A673 (cell line): Measurements from ENCODE around the gene CYB5RL. TPM values are rescaled to one million over a fixed set of nuclear protein-coding genes. Genes with fewer than 3 reads are reported as not detected.

Experiments used
- BruUV-seq: library from RNA; stranded (reverse); fragments of 400-500 nt; replicated peaks from 2 replicates; lab custom pipeline; 2021; lab: Mats Ljungman, UMichigan
- CTCF ChIA-PET: fragments of 300-600 bp; sonication (Branson Sonifier 250); formaldehyde crosslinking; loops from one replicate; lab custom pipeline; 2022; ENCODE audit warnings: antibody characterized with exemption; lab: Charles Lee
- POLR2A ChIA-PET: fragments of 300-600 bp; sonication (Branson Sonifier 250); formaldehyde crosslinking; loops from one replicate; lab custom pipeline; 2022; ENCODE audit warnings: antibody characterized with exemption; ENCODE audit not compliant: low non-redundant PET; lab: Charles Lee
- DNase-seq: peaks from one replicate; pipeline ENCODE4 v3.0.0-alpha.2; 2015; ENCODE audit warnings: low spot score
- H3K27ac ChIP-seq: fragments of 200-600 bp; sonication (generic); 2 replicates; pipeline ENCODE4 v1.5.1; 2016; ENCODE audit warnings: mixed run types, low read depth, mild to moderate bottlenecking, mixed read lengths, antibody characterized with exemption, low read length; ENCODE audit not compliant: poor library complexity, severe bottlenecking
- H3K27me3 ChIP-seq: fragments of 200-600 bp; sonication (generic); replicated peaks from 2 replicates; pipeline ENCODE4 v1.6.1; 2017; ENCODE audit warnings: mixed run types, low read depth, mild to moderate bottlenecking, mixed read lengths, antibody characterized with exemption, low read length; ENCODE audit not compliant: insufficient read depth, poor library complexity
- H3K36me3 ChIP-seq: fragments of 200-600 bp; sonication (generic); 2 replicates; pipeline ENCODE4 v1.6.1; 2016; ENCODE audit warnings: mixed run types, mild to moderate bottlenecking, mixed read lengths, antibody characterized with exemption, low read length; ENCODE audit not compliant: insufficient read depth, poor library complexity, severe bottlenecking
- H3K4me1 ChIP-seq: fragments of 200-600 bp; sonication (generic); 2 replicates; pipeline ENCODE4 v1.6.1; 2017; ENCODE audit warnings: mixed run types, mild to moderate bottlenecking, mixed read lengths, antibody characterized with exemption, low read length; ENCODE audit not compliant: insufficient read depth, poor library complexity, severe bottlenecking
- H3K4me3 ChIP-seq: fragments of 200-600 bp; sonication (generic); 2 replicates; pipeline ENCODE4 v1.5.1; 2016; ENCODE audit warnings: low read depth, mixed run types, mild to moderate bottlenecking, mixed read lengths, low read length; ENCODE audit not compliant: poor library complexity, severe bottlenecking
- H3K9me3 ChIP-seq: fragments of 200-600 bp; sonication (generic); 2 replicates; pipeline ENCODE4 v1.6.1; 2016; ENCODE audit warnings: mixed run types, low read depth, mild to moderate bottlenecking, mixed read lengths, antibody characterized with exemption, low read length; ENCODE audit not compliant: poor library complexity, severe bottlenecking
- CTCF ChIP-seq: fragments of 300-800, 200-600 bp; sonication (generic); conservative IDR thresholded peaks from 2 replicates; pipeline ENCODE4 v1.5.1; 2017; ENCODE audit warnings: low read depth, mild to moderate bottlenecking, antibody characterized with exemption, low read length, moderate library complexity, mixed read lengths
- EZH2 ChIP-seq: fragments of 200-600 bp; sonication (generic); IDR thresholded peaks from 2 replicates; pipeline ENCODE4 v1.6.1; 2017; ENCODE audit warnings: borderline replicate concordance, low read depth, mild to moderate bottlenecking, mixed read lengths, antibody characterized with exemption, low read length; ENCODE audit not compliant: poor library complexity, severe bottlenecking
- intact Hi-C: fragments of 100-400 bp; cut with micrococcal nuclease; formaldehyde crosslinking; loops from one replicate; pipeline ENCODE4 v1.10.0; 2022; ENCODE audit not compliant: unreplicated experiment
- total RNA-seq: library from RNA; stranded (reverse); gene quantifications from 2 replicates; pipeline ENCODE4 v1.2.3, GENCODE V29; 2021

Gene CYB5RL
- total RNA-seq, 1 experiment from 2014 or later, result 8.4 TPM

GRCh38 chr1:54222711-54223110, 22.9 kb upstream of the CYB5RL start:
- ChIA-PET CTCF (no interaction called here), POLR2A (no interaction called here)
- Histone ChIP-seq H3K4me1 (no peaks in the 10 kb centered on the region), H3K27ac (no peak overlapping the region), H3K9me3 (no peaks in the 10 kb centered on the region), H3K27me3 (no peaks in the 10 kb centered on the region), H3K4me3 (no peak overlapping the region), H3K36me3 (peaks cover 6% of the 10 kb centered on the region)
- no peak for TF ChIP-seq EZH2
- no peak for TF ChIP-seq CTCF
- BruUV-seq, result no TSS peak
- no peak for DNase-seq
- intact Hi-C loops, result no loop called here

- POLR2A ChIA-PET, result no interaction called here
- Histone ChIP-seq H3K27me3 (no peaks in the 10 kb centered on the region), H3K9me3 (no peaks in the 10 kb centered on the region), H3K36me3 (peaks cover 8% of the 10 kb centered on the region), H3K4me1 (no peaks in the 10 kb centered on the region), H3K27ac (no peak overlapping the region), H3K4me3 (no peak overlapping the region)
- BruUV-seq, result no TSS peak
- TF ChIP-seq EZH2 (no peak), CTCF (no peak)
- intact Hi-C loops, result no loop called here
- CTCF ChIA-PET, result no interaction called here
- DNase-seq, result no peak
These were observed 22.1 kb upstream of the CYB5RL start for GRCh38 chr1:54221867-54222484.

- DNase-seq, result no peak
- intact Hi-C loops, result no loop called here
- Histone ChIP-seq H3K27me3 (no peaks in the 10 kb centered on the region), H3K4me1 (no peaks in the 10 kb centered on the region), H3K27ac (no peak overlapping the region), H3K9me3 (no peaks in the 10 kb centered on the region), H3K4me3 (no peak overlapping the region), H3K36me3 (peaks cover 8% of the 10 kb centered on the region)
- TF ChIP-seq EZH2 (no peak), CTCF (no peak)
- BruUV-seq, result no TSS peak
- ChIA-PET POLR2A (no interaction called here), CTCF (no interaction called here)
These were observed 21.4 kb upstream of the CYB5RL start for GRCh38 chr1:54221113-54221834.
